ENCODE data around the gene AARSD1.
"Not testable (repeated sequence)": the region's sequence is repeated elsewhere in the genome, so short reads cannot be mapped to it uniquely, and the experiment has no call there.

Gene AARSD1

DNA sequence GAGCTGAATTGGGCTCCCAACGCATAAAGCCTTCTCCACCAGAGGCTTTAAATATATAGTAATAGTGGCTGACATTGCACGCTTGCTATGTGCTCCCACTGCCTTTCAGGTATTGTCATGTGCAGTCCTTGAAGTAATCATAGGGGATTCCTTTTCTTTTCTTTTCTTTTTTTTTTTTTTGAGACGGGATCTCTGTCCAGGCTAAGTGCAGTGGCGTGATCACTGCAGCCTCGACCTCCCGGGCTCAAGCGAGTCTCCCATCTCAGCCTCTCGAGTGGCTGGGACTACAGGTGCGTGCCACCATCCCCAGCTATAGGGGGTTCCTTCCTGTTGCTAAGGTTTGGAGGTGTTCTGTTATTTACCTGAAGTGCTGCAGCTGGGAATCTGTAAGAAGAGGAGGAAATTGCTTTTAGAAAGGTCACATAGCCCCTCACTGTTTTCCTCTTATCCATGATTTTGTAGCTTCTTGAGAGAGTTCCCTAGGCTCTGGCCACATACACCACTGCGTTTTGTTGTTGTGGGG, 34.8 kb upstream of the AARSD1 start:
- Histone ChIP-seq H3K79me2 (ENCODE audit: low read length) (peaks cover 26% of the 10 kb centered on the region), H3K27me3 (ENCODE audit: low read depth, low read length) (no peaks in the 10 kb centered on the region), H3K4me3 (ENCODE audit: low read length) (peak overlapping the region; percentile 99), H4K20me1 (ENCODE audit: insufficient read depth, low read length) (peaks cover 13% of the 10 kb centered on the region), H3K9me3 (ENCODE audit: insufficient read depth, low read length) (no peaks in the 10 kb centered on the region), H3K9ac (ENCODE audit: low read length) (peak overlapping the region; percentile 98), H3K27ac (ENCODE audit: low read length) (peak overlapping the region; percentile 61), H3K36me3 (replicated peaks; ENCODE audit: low read depth, low read length) (peaks cover 44% of the 10 kb centered on the region), H3K4me1 (ENCODE audit: low read length) (peaks cover 20% of the 10 kb centered on the region), H2AFZ (ENCODE audit: low read depth, low read length) (no peak overlapping the region), H3K4me2 (ENCODE audit: low read length) (peak overlapping the region; percentile 82)
- TF ChIP-seq EZH2phosphoT487 (IDR thresholded peaks at IDR 0.05; ENCODE audit: low read depth): no peak
- TF ChIP-seq, protein P1, sequence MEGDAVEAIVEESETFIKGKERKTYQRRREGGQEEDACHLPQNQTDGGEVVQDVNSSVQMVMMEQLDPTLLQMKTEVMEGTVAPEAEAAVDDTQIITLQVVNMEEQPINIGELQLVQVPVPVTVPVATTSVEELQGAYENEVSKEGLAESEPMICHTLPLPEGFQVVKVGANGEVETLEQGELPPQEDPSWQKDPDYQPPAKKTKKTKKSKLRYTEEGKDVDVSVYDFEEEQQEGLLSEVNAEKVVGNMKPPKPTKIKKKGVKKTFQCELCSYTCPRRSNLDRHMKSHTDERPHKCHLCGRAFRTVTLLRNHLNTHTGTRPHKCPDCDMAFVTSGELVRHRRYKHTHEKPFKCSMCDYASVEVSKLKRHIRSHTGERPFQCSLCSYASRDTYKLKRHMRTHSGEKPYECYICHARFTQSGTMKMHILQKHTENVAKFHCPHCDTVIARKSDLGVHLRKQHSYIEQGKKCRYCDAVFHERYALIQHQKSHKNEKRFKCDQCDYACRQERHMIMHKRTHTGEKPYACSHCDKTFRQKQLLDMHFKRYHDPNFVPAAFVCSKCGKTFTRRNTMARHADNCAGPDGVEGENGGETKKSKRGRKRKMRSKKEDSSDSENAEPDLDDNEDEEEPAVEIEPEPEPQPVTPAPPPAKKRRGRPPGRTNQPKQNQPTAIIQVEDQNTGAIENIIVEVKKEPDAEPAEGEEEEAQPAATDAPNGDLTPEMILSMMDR (IDR thresholded peaks at IDR 0.05; ENCODE audit: low read depth, low read length): no peak

DNA sequence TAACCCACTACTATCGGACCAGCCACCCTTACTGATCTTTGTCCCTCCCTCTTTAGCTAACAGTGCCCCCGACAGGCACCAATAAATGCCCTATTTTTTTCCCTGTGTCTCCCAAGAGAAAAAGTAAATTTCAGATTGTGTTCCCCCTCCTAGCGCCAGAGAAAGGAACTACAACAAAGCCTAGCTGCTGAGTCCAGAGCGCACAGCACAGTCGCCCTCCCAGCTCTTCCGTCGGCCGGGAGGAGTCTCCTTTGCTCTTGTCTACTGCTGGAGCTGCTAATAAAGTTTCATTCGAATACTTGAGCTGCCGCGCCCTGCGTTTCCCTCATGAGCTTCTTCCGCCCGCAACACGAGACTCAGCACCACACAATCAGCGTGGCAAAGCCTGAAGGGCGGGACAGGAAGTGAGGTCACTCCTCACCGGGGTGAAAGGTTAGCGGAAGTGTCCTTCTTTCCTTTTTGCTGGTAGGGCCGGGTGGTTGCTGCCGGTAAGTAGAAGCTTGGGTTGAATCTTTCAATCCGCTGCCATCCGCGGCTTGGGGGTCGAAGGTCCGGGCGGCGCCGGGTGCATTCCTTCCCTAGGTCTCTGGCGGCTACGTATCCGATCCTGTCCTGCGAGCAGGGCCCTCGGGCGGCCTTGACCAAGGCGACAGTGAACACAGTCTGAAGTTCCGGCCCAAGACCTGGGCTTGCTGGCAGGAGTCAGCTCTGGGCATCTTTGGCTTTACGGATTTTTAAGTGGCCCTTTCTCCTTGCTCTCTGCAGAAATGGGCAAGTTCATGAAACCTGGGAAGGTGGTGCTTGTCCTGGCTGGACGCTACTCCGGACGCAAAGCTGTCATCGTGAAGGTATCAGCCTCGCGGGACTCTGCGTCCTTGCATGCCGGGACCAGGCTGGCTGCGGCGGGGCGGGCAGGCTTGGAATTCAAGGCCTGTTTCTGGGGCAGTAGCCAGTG, 34.0 kb upstream of the AARSD1 start, which contains the start of gene RPL27:
TSS of gene RPL27 (plus strand) at position 436 of the 955 bp plus-strand sequence. CDS start at position 768, 332 bp downstream.
- peak within 1 kb of the TSS; percentile 82 for H3K4me2 ChIP-seq (ENCODE audit: low read length)
- H3K9me3 ChIP-seq (ENCODE audit: insufficient read depth, low read length): no peaks in the 10 kb centered on the region
- H4K20me1 ChIP-seq (ENCODE audit: insufficient read depth, low read length): peaks cover 13% of the 10 kb centered on the region
- H3K27me3 ChIP-seq (ENCODE audit: low read depth, low read length): no peaks in the 10 kb centered on the region
- peaks cover 20% of the 10 kb centered on the region for H3K4me1 ChIP-seq (ENCODE audit: low read length)
- H3K79me2 ChIP-seq (ENCODE audit: low read length): peaks cover 26% of the 10 kb centered on the region
- H3K27ac ChIP-seq (ENCODE audit: low read length): peak within 1 kb of the TSS; percentile 61
- H2AFZ ChIP-seq (ENCODE audit: low read depth, low read length): no peak within 1 kb of the TSS
- TF ChIP-seq, protein P1 (IDR thresholded peaks at IDR 0.05; ENCODE audit: low read depth, low read length): peak; percentile 83
- TF ChIP-seq EZH2phosphoT487 (IDR thresholded peaks at IDR 0.05; ENCODE audit: low read depth): no peak
- peaks cover 43% of the 10 kb centered on the region for H3K36me3 ChIP-seq (replicated peaks; ENCODE audit: low read depth, low read length)
- H3K9ac ChIP-seq (ENCODE audit: low read length): peak within 1 kb of the TSS; percentile 98
- H3K4me3 ChIP-seq (ENCODE audit: low read length): peak within 1 kb of the TSS; percentile 99

DNA sequence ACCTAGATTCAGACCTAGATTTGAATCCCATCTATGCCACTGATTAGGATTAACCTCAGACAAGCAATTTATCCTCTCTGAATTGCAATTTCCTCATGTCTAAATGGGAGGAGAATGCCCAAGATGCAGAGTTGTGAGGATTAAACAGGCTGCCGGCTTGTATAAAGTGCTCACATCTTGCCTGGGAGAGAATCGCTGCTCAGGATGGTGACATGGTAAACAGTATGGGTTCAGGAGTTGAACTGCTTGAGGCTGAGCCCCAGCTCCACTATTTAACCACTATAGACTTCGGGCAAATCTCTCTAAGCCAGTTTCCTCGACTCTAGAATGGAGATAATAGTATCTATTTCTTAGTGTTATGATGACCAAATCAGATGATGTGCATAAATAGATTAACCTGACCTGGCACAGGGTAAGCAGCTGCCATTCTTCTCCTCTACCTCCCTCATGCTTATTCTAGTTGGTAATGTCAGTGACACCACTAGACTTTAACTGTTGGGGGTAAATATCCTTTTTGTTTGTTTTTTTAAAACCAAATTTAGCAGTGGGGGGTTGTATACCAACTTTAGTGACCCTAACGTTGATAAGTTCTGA, 33.2 kb upstream of the AARSD1 start:
- no peak for TF ChIP-seq EZH2phosphoT487 (IDR thresholded peaks at IDR 0.05; ENCODE audit: low read depth)
- TF ChIP-seq, protein P1 (IDR thresholded peaks at IDR 0.05; ENCODE audit: low read depth, low read length): no peak
- Histone ChIP-seq H3K9me3 (ENCODE audit: insufficient read depth, low read length) (no peaks in the 10 kb centered on the region), H3K27ac (ENCODE audit: low read length) (peak overlapping the region; percentile 57), H3K36me3 (replicated peaks; ENCODE audit: low read depth, low read length) (peaks cover 46% of the 10 kb centered on the region), H3K27me3 (ENCODE audit: low read depth, low read length) (no peaks in the 10 kb centered on the region), H3K4me3 (ENCODE audit: low read length) (peak overlapping the region; percentile 73), H3K4me2 (ENCODE audit: low read length) (peak overlapping the region; percentile 76), H4K20me1 (ENCODE audit: insufficient read depth, low read length) (peaks cover 13% of the 10 kb centered on the region), H2AFZ (ENCODE audit: low read depth, low read length) (no peak overlapping the region), H3K79me2 (ENCODE audit: low read length) (peaks cover 26% of the 10 kb centered on the region), H3K4me1 (ENCODE audit: low read length) (peaks cover 20% of the 10 kb centered on the region), H3K9ac (ENCODE audit: low read length) (peak overlapping the region; percentile 56)

DNA sequence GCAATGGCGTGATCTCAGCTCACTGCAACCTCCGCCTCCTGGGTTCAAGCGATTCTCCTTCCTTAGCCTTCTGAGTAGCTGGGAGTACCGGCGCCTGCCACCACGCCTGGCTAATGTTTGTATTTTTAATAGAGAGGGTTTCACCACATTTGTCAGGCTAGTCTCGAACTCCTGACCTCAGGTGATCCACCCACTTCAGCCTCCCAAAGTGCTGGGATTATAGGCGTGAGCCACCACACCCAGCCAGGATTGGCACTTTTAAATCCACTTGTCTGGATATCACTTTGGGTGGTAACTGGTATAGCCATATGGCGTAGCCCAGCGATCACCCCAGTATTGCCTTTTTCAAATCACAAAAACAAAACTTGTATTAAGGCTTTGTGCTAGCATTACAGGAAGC, 29.7 kb upstream of the AARSD1 start:
- H3K4me1 ChIP-seq (ENCODE audit: low read length); H3K9me3 ChIP-seq (ENCODE audit: insufficient read depth, low read length); H3K4me3 ChIP-seq (ENCODE audit: low read length); H3K4me2 ChIP-seq (ENCODE audit: low read length); H3K79me2 ChIP-seq (ENCODE audit: low read length); H3K9ac ChIP-seq (ENCODE audit: low read length); H3K27me3 ChIP-seq (ENCODE audit: low read depth, low read length); H4K20me1 ChIP-seq (ENCODE audit: insufficient read depth, low read length); H3K27ac ChIP-seq (ENCODE audit: low read length); H2AFZ ChIP-seq (ENCODE audit: low read depth, low read length): not testable (repeated sequence)
- H3K36me3 ChIP-seq (replicated peaks; ENCODE audit: low read depth, low read length): peaks cover 53% of the 10 kb centered on the region
